Suppressor macrophage (primary cell): ENCODE results near the gene MCRIP1.
A peak's percentile ranks its signal among the peaks of the same experiment; 100 is the strongest.
"Not testable (repeated sequence)": the region's sequence is repeated elsewhere in the genome, so short reads cannot be mapped to it uniquely, and the experiment has no call there.

Experiments used
- DNase-seq, 4 experiments: peaks; one replicate each; pipeline ENCODE4 v3.0.0-alpha.2; 2020 to 2022

MCRIP1 gene

GRCh38 chr17:81840826-81841778, 8.0 kb upstream of the MCRIP1 start:
- DNase-seq = peak; percentile 33 to 61 (median 38)

DNA sequence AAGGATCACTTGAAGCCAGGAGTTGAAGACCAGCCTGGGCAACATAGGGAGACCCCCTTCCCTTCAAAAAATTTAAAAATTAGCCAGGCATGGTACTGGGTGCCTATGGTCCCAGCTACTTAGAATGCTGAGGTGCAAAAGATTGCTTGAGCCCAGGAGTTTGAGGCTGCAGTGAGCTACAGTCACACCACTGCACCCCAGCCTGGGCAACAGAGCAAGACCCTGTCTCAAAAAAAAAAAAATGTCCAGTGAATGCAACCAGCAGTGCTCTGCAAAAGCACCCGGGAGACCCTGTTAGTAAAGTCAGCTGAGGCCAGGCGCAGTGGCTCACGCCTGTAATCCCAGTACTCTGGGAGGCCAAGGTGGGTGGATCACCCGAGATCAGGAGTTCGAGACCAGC, 7.0 kb upstream of the MCRIP1 start:
- DNase-seq = not testable (repeated sequence)

DNA sequence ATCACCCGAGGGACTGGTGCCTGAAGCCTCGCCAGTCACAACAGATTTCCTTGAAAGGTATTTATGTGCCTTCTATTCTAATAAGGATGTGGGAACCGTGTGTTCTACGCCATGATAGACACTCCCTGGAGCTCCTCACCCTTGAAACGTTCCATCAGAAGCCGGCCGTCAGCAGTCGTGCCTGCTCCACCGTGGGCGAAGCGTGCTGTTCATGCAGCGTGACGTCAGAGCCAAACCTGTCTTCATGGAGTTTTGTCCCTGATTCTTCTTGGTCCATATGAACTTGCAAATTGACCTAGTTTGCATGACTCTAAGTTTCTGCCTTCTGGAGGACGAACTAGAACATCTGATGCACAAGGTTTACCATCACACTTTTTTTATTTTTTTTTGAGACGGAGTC, 6.2 kb upstream of the MCRIP1 start:
- DNase-seq = no peak

GRCh38 chr17:81838753-81839255, 5.7 kb upstream of the MCRIP1 start:
- DNase-seq = no peak

DNA sequence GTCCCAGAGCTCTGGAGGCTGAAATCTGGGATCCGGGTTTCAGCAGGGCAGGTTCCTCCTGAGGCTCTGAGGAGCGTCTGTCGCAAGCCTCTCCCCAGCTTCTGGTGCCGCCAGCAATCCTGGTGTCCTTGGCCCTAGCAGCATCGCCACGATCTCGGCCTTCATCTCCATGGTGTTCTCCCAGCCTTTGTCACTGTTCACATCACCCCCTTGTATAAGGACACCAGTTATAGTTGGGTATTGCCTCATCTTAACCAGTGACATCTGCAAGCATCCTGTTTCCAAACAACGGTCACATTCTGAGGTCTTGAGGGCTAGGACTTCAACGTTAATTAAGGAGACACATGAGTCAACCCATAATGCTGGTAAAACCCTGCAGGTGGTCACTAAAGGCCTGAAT, 4.5 kb upstream of the MCRIP1 start:
- DNase-seq = peak; percentile 73 to 89 (median 79)

DNA sequence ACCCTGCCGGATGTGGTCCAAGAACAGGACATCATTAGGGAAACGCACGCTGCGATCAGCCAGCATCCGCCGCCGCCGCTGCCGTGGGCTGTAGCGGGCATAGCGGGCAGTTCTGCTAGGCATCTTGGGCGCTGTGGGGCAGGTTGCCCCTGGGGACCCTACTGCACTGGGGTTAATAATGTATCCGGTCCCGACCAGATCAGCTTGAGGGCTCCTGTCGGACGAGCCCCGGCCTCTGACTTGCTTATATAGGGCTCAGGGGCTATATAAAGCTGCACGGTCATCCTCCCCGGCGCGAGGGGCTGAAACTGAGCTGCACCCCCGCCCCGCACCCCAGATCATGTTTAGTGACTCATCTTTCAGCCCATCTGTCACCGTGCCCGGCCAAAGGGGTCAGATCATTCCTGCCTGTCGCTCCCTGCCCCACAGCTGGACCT, 1.8 kb upstream of the MCRIP1 start, which contains the start of gene PPP1R27:
TSS of gene PPP1R27 (minus strand) at position 220 of the 437 bp plus-strand sequence. CDS start at position 123, 97 bp downstream.
- DNase-seq = no peak

- DNase-seq = no peak
These were observed 1.1 kb upstream of the MCRIP1 start for GRCh38 chr17:81833921-81834830.

GRCh38 chr17:81832608-81833159, 407 bp downstream of the MCRIP1 start:
- DNase-seq = peak; percentile 37 to 71 (median 54)

DNA sequence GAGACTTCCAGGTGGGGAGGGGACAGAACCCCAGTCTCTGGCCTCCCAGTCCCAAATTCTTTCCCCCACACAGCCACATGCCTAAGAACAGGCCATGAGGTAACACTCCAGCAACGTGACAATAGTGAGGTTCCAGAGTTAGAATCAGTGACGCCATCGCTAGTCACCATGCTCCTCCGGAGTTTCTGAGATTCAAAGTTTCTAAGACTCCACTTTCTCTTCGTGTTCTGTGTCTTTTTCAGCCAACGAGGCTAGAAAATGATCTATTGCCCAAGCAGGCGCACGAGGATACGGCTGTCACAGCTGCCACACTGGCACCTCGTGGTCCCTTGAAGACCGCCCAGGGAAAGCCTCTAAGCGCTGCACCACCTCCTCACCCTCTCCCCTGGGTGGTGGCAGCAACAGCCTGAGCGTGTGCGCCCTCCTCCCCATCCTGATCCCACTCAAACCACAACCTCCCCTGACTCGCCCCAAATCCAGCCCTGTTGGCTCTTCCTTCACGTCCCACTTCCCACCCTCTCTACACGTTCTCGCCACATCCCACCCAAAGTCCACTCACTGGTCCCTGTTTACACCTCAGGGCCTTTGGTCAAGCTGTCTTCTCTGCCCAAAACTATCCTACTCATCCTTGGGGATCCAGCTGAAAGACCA, 1.0 kb downstream of the MCRIP1 start:
- peak; percentile 86 to 94 (median 91) for DNase-seq

- peak in 1 of 4 experiments; percentile 11 for DNase-seq
These were observed 1.5 kb downstream of the MCRIP1 start for GRCh38 chr17:81831563-81831956.

- no peak for DNase-seq
These were observed 3.2 kb downstream of the MCRIP1 start for GRCh38 chr17:81829858-81830257.

- DNase-seq = no peak
These were observed 4.4 kb downstream of the MCRIP1 start for GRCh38 chr17:81828656-81829055.

DNA sequence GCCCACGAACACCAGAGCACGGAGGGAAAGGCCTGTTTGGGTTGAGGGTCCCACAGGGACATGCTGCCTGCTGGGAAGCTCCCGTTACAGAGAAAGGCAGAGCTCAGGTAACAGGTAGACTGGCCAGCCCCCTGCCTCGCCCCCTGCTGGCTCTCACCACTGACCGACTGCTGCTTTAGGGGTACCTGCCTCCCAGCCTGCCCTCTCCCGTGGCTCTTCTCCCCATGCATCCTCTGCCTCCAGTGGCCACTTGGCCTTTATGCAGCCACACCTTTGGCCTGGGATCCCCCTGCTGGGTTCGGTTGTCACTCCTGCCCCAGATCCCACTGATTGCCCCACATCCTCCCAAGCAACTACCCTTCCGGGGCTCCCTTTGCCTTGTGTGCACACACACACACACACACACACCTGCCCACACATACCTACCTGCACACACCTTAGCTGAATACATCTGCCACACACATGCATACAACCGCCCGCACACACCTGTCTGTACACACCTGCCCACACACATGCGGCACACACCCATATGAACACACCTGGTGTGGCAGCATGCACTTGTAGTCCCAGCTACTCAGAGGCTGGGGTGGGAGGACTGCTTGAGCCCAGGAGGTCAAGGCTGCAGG, 7.1 kb downstream of the MCRIP1 start:
- DNase-seq = no peak

GRCh38 chr17:81824595-81824994, 8.5 kb downstream of the MCRIP1 start:
- no peak for DNase-seq

GRCh38 chr17:81823820-81824550, 9.1 kb downstream of the MCRIP1 start:
- no peak for DNase-seq

GRCh38 chr17:81822996-81823819, 9.9 kb downstream of the MCRIP1 start:
- no peak for DNase-seq

DNA sequence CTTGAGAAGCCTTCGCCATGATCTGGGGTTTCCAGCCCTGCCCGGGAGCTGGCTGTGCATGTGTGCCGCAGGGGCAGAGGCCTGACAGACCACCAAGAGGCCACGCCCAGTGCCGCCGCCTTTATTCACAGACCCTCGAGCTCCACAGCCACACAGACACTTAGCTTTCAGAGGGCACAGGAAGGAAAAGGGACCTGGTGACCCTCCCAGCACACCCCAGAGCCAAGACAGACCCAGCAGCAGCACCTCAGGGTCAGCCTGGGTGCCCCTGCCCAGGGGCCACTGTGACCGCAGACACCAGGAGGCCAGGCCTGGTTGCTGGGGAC, 10.8 kb downstream of the MCRIP1 start:
- no peak for DNase-seq

DNA sequence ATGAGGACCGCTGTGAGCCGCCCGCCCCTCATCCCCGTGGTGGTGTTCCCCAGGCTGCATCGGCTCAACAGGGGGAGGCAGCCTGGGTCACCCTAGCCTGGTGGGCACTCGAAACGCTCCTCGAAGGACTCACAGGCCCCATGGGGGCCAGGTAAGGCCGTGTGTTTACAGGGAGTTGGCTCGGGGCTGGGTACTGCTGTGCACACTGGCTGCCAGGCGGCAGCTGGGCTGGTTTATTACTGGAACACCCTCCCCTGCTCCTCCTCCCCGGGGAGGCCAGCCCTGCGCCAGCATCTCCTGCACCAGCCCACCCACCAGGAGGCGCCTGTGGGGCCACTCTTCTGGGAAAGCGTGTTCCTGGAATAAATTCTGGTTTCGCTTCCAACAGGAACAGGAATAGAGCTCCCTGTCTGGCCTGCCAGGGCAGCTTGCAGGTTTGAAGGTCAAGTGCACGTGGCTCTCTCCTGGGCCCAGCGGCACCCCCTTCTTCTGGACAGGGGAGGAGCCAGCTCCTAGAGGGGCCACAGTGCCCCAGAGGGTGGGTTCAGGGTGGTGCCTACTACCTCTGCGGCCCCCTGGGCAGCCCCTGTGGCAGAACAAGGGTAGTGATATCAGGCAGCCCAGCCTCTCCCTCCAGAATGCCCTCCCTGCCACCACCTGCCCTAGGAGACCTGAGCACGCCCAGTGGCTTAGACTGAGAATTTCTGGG, 11.3 kb downstream of the MCRIP1 start:
- DNase-seq = peak; percentile 65 to 81 (median 72)

- no peak for DNase-seq
These were observed 11.9 kb downstream of the MCRIP1 start for GRCh38 chr17:81821147-81821546.
